GM12874 (cell line): ENCODE data around the gene BBOF1.

Experiments used
- TF ChIP-seq, protein P1 (sequence below): IDR thresholded peaks from 2 replicates; pipeline ENCODE4 v1.5.1; 2011; ENCODE audit warnings: low read depth, mild to moderate bottlenecking, control low read depth, low read length, moderate library complexity; ENCODE audit not compliant: insufficient read depth

The BBOF1 gene, protein sequence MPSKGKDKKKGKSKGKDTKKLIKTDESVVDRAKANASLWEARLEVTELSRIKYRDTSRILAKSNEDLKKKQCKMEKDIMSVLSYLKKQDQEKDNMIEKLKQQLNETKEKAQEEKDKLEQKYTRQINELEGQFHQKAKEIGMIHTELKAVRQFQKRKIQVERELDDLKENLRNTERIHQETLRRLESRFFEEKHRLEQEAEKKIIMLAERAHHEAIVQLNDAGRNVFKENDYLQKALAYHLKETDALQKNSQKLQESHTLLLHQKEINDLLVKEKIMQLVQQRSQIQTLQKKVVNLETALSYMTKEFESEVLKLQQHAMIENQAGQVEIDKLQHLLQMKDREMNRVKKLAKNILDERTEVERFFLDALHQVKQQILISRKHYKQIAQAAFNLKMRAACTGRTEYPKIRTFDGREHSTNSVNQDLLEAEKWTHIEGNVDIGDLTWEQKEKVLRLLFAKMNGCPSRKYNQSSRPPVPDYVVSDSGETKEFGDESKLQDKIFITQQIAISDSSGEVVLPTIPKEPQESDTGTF

DNA sequence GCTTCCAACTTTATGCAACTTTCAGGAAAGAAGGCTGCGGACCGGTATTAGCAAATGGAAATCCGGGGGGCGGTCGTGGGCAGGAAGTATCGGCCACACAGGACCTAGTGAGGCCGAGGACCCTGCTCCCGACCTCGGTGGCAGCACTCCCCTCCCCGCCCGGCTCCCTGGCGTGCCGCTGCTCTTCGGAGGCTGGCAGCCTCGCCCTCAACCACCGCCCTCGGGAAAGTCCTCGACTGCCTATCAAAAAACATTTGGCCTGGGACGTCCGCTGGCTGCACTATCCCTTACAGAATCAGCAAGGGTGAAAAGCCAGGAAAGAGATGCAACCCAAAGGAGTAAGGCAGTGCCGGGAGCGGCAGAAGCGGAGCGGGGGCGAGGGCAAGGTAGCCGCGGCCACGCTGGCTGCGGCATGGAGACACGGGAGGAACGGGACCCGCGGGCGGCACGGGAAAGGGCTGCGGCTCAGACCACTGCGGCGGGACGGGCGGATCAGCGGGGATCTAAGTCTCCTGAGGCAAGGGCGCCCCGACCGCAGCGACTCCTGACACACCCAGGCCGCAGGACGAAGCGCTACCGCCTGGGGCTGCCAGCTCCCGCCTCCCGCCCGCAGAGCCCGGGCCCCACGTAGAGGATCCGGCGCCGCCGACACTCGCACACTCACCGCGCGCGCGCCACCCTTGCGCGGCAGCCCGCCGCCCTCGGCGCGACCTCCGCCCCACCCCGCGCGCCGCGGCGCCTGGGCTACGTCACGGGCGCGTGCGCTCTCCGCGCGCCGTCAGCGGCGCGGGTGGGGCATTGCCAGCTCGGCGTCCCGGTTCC lies at the start of gene BBOF1, which contains the start of gene ENTPD5:
Gene BBOF1 (plus strand): TSS at position 764 of the 822 bp plus-strand sequence. CDS start 130 bp downstream, outside the sequence.
Gene ENTPD5 (minus strand): TSS at position 703 of the 822 bp plus-strand sequence. CDS start 31,186 bp downstream, outside the sequence.
- TF ChIP-seq, protein P1, sequence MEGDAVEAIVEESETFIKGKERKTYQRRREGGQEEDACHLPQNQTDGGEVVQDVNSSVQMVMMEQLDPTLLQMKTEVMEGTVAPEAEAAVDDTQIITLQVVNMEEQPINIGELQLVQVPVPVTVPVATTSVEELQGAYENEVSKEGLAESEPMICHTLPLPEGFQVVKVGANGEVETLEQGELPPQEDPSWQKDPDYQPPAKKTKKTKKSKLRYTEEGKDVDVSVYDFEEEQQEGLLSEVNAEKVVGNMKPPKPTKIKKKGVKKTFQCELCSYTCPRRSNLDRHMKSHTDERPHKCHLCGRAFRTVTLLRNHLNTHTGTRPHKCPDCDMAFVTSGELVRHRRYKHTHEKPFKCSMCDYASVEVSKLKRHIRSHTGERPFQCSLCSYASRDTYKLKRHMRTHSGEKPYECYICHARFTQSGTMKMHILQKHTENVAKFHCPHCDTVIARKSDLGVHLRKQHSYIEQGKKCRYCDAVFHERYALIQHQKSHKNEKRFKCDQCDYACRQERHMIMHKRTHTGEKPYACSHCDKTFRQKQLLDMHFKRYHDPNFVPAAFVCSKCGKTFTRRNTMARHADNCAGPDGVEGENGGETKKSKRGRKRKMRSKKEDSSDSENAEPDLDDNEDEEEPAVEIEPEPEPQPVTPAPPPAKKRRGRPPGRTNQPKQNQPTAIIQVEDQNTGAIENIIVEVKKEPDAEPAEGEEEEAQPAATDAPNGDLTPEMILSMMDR, result no peak

DNA sequence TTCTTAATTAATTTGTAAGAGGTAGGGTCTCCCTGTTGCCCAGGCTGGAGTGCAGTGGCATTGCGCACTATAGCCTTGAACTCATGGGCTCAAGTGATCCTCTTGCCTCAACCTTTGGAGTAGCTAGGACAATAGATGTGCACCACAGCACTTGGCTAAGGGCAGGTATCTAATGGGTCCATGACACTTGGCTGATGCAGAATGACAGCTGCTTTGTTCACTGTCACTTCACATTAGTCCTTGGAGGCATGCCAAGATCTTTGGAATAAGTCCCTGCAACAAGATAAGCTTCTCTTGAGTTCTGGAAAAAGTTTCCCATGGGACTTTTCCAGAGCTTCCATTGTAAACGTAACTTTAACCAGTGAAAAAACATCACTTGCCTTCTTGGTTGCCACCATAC lies 45.7 kb upstream of the BBOF1 start:
- TF ChIP-seq, protein P1, result no peak

DNA sequence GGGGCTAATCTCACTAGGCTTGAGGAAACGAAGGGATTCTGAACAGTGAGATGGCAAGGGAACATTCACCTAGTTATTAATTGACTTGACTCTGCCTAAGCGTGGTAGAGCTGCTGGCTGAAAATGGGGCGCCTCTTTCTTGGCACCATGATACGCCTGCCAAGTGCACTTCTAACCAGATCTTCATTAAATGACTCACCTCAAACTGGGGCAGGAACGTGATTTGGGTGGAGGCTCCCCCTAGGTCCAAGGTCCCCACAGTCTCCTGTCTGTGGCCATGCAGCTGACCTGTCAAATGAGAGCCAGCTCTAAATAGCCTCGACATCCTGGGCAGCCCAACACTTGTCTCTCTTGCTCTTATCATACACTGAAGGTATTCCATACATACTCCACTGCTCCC lies 43.0 kb upstream of the BBOF1 start:
- TF ChIP-seq, protein P1, result no peak

DNA sequence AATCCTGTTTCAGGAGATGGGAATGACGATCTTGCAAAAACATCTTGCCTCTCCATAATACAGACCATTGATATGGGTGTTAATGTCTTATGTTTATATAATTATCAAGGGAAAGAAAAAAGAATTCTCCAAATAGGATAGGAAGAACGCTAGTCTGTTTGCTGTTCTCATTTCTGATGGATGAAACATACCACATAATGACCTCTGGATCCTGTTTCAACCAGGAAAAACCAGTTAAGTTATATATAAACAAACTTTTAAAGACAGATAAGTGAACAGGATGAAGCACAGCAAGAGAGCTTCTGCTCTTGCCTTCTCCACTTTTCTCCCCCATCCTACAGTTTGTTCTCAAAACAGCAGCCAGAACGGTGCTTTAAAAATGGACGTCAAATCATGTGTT lies 41.3 kb upstream of the BBOF1 start:
- TF ChIP-seq, protein P1, result no peak

DNA sequence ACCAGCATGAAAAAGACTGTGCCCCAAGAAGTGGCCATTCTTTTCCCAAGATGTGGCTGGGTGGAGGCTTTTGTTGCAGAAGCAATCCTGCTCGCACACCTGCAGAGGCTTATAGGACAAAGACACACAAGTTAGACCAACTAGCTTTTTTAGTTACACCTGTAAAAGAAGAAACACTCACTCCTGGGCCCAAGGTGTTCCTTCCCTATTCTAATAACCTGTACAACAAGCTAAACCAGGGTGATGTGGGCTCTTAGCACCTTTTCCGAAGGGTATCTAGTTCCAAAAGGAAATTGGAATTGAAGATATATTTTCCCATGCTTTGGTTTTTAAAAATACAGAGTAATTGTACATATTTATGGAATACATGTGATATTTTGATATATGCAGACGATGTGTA lies 31.1 kb upstream of the BBOF1 start:
- TF ChIP-seq, protein P1, result no peak

DNA sequence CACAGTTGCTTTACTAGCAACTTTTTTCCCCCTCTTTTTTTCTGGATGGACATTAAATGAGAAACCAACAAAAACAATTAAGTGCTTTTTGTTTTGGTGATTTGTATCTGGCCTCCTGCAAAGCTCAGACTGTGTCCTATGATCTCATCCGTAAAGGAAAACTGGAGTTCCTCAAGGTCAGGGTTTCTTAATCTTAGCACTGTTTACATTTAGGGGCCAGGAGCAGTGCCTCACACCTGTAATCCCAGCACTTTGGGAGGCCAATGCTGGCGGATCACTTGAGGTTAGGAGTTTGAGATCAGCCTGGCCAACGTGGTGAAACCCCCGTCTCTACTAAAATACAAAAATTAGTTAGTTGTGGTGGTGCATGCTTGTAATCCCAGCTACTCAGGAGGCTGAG lies 28.1 kb upstream of the BBOF1 start:
- TF ChIP-seq, protein P1, result no peak

DNA sequence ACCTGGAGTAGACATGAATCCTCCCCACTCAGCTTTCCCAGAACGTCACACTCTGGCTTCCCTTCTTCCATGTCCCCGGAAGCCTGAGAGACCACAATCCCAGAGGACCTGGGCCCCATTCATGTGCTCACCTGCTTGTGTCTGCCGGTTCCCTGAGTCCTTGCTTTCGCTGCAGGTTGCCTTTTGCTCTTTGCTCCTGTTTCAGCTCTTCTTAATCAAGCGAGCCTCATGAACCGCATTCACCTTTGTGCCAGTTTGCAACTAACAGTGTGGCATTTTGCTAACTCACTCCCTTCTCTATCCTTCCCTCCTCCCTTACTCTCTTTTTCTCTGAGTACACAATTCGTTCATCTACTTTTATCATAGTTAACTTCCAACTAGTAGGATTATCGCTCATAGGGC lies 23.2 kb upstream of the BBOF1 start:
- TF ChIP-seq, protein P1, result no peak
